ENCODE data around the gene SLC17A8. TPM values are rescaled to one million over a fixed set of nuclear protein-coding genes. Genes with fewer than 3 reads are reported as not detected.
"Not testable (repeated sequence)": the region's sequence is repeated elsewhere in the genome, so short reads cannot be mapped to it uniquely, and the experiment has no call there.

SLC17A8 gene
- total RNA-seq: not detected in 2 replicates

- DNase-seq (ENCODE audit: low read depth in 2 of 2): no peak
Measured at GRCh38 chr12:100356644-100357223, at the start of gene SLC17A8. Gene SLC17A8 (plus strand): TSS chr12:100357074. CDS start chr12:100357392, 318 bp downstream.

GRCh38 chr12:100308138-100308537 lies 48.7 kb upstream of the SLC17A8 start:
- not testable (repeated sequence) for DNase-seq (ENCODE audit: low read depth in 2 of 2)

GRCh38 chr12:100311317-100311716 lies 45.6 kb upstream of the SLC17A8 start:
- DNase-seq (ENCODE audit: low read depth in 2 of 2): peak; percentile 36 to 74

- DNase-seq (ENCODE audit: low read depth in 2 of 2): no peak
Measured at GRCh38 chr12:100317371-100317770, 39.5 kb upstream of the SLC17A8 start.

GRCh38 chr12:100324498-100324897 lies 32.4 kb upstream of the SLC17A8 start:
- DNase-seq (ENCODE audit: low read depth in 2 of 2): no peak

- no peak for DNase-seq (ENCODE audit: low read depth in 2 of 2)
Measured at GRCh38 chr12:100326208-100326607, 30.7 kb upstream of the SLC17A8 start.

- no peak for DNase-seq (ENCODE audit: low read depth in 2 of 2)
Measured at GRCh38 chr12:100329800-100330199, 27.1 kb upstream of the SLC17A8 start.

- no peak for DNase-seq (ENCODE audit: low read depth in 2 of 2)
Measured at GRCh38 chr12:100331871-100332270, 25.0 kb upstream of the SLC17A8 start.

GRCh38 chr12:100332852-100333251 lies 24.0 kb upstream of the SLC17A8 start:
- no peak for DNase-seq (ENCODE audit: low read depth in 2 of 2)

GRCh38 chr12:100337299-100337698 lies 19.6 kb upstream of the SLC17A8 start:
- no peak for DNase-seq (ENCODE audit: low read depth in 2 of 2)

GRCh38 chr12:100337727-100338126 lies 19.1 kb upstream of the SLC17A8 start:
- no peak for DNase-seq (ENCODE audit: low read depth in 2 of 2)

GRCh38 chr12:100339071-100339470 lies 17.8 kb upstream of the SLC17A8 start:
- DNase-seq (ENCODE audit: low read depth in 2 of 2): peak in 1 of 2 donors; percentile 5

GRCh38 chr12:100342897-100343296 lies 14.0 kb upstream of the SLC17A8 start:
- DNase-seq (ENCODE audit: low read depth in 2 of 2): not testable (repeated sequence)

- not testable (repeated sequence) for DNase-seq (ENCODE audit: low read depth in 2 of 2)
Measured at GRCh38 chr12:100344351-100344750, 12.5 kb upstream of the SLC17A8 start.

- no peak for DNase-seq (ENCODE audit: low read depth in 2 of 2)
Measured at GRCh38 chr12:100345020-100345767, 11.7 kb upstream of the SLC17A8 start.

- DNase-seq (ENCODE audit: low read depth in 2 of 2): no peak
Measured at GRCh38 chr12:100346660-100347059, 10.2 kb upstream of the SLC17A8 start.

- peak; percentile 45 to 62 for DNase-seq (ENCODE audit: low read depth in 2 of 2)
Measured at GRCh38 chr12:100348657-100349454, 8.0 kb upstream of the SLC17A8 start.

- DNase-seq (ENCODE audit: low read depth in 2 of 2): no peak
Measured at GRCh38 chr12:100359248-100359647, 2.4 kb downstream of the SLC17A8 start.

- DNase-seq (ENCODE audit: low read depth in 2 of 2): no peak
Measured at GRCh38 chr12:100359822-100360221, 2.9 kb downstream of the SLC17A8 start.

- DNase-seq (ENCODE audit: low read depth in 2 of 2): no peak
Measured at GRCh38 chr12:100360450-100360849, 3.6 kb downstream of the SLC17A8 start.

- DNase-seq (ENCODE audit: low read depth in 2 of 2): no peak
Measured at GRCh38 chr12:100364324-100364723, 7.5 kb downstream of the SLC17A8 start.

- peak; percentile 1 to 74 for DNase-seq (ENCODE audit: low read depth in 2 of 2)
Measured at GRCh38 chr12:100365411-100365810, 8.5 kb downstream of the SLC17A8 start.

All from lung microvascular endothelial cell (primary cell).